Left kidney (tissue), 2 donors: ENCODE data around the gene CEP290. TPM values are rescaled to one million over a fixed set of nuclear protein-coding genes. Genes with fewer than 3 reads are reported as not detected.
"Not testable (repeated sequence)": the region's sequence is repeated elsewhere in the genome, so short reads cannot be mapped to it uniquely, and the experiment has no call there.

Experiments used
- DNase-seq: peaks from one replicate; pipeline ENCODE4 v3.0.0-alpha.2; 2013
- polyA plus RNA-seq: library from polyadenylated mRNA; unstranded; fragments of 120-200 nt; gene quantifications from one replicate; pipeline ENCODE4 v1.2.1, GENCODE V29; 2013; ENCODE audit not compliant: insufficient read length

Gene CEP290
- polyA plus RNA-seq, 1 donor = 33.7 TPM

DNA sequence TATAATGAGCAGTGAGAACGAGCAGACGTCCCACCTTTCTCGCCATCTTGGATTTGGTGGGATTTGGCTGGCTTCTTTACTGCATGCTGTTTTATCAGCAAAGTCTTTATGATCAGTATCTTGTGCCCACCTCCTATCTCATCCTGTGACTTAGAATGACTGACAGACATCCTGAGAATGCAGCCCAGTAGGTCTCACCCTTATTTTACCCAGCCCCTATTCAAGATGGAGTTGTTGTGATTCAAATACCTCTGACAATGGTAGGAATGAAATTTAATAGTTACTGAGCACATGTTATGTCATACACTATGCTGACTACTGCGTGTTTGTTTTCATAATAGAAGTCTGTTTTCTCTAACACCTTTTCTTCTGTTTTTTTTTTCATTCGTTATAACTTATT is 2.1 kb upstream of the CEP290 start:
- DNase-seq = no peak

GRCh38 chr12:88142610-88142991 is 713 bp upstream of the CEP290 start:
- peak; percentile 29 for DNase-seq

GRCh38 chr12:88141425-88141773 is 489 bp downstream of the CEP290 start:
- no peak for DNase-seq

DNA sequence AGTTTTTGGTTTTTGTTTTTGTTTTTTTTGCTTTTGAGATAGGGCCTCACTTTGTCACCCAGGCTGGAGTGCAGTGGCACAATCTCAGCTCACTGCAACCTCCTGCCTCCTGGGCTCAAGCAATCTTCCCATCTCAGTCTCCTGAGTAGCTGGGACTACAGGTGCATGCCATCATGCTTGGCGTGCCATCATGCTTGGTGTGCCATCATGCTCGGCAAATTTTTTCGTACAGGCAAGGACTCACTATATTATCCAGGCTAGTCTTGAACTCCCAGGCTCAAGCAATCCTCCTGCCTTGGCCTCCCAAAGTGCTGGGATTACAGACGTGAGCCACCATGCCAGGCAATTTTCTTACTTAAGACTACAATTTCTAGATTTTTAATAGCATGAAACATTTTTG is 2.2 kb downstream of the CEP290 start:
- DNase-seq = not testable (repeated sequence)

DNA sequence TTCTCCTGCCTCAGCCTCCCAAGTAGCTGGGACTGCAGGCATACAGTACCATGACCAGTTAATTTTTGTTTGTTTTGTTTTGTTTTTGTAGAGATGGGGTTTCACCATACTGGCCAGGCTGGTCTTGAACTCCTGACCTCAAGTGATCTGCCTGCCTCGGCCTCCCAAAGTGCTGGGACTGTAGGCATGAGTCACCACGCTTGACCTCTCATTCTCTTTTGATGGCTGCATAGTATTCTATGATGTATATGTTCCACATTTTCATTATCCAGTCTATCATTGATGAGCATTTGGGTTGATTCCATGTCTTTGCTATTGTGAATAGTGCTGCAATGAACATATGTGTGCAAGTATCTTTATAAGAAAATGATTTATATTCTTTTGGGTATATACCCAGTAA is 8.7 kb downstream of the CEP290 start:
- DNase-seq = not testable (repeated sequence)

- no peak for DNase-seq
Observed at GRCh38 chr12:88132392-88132791, 9.5 kb downstream of the CEP290 start.

- no peak for DNase-seq
Observed at GRCh38 chr12:88127855-88128254, 14.0 kb downstream of the CEP290 start.

DNA sequence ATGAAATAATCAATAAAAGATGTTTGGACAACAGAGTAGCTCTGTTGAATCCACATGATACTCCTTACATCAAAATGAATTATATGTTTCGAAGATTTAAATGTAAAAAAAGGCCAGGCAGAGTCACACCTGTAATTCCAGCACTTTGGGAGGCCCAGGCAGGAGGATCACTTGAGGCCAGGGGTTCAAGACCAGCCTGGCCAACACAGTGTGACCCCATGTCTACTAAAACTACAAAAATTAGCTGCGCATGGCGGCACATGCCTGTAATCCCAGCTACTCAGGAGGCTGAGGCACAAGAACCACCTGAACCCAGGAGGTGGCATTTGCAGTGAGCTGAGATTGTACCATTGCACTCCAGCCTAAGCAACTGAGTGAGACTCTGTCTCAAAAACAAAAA is 14.8 kb downstream of the CEP290 start:
- no peak for DNase-seq

GRCh38 chr12:88122666-88123065 is 19.2 kb downstream of the CEP290 start:
- no peak for DNase-seq

GRCh38 chr12:88113871-88114270 is 28.0 kb downstream of the CEP290 start:
- DNase-seq = no peak

DNA sequence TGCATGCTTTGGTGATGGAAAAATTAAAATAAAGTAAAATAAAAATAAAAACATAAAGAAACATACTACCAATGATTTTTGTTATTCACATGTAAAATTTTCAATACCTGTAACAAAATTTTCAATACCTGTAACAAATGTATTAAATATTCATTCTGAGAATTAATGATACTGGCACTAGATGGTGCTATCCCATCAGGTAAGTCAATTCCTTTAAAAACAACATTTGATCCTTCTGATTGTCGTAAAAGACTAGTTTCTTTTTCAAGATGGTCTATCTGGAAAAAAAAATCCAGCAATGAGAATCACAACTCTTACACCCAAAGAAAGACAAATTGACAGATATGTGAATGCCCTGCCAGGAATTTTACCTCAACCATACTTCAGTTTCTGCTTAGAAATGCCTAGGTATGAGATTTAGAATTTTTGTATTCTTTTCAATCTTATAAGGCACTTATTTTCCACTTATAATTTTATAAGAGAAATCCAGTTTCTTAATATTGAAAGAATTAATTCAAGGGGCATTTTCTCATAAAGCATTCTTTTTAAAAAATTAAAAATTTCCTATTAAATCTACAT is 30.7 kb downstream of the CEP290 start:
- peak; percentile 21 for DNase-seq

DNA sequence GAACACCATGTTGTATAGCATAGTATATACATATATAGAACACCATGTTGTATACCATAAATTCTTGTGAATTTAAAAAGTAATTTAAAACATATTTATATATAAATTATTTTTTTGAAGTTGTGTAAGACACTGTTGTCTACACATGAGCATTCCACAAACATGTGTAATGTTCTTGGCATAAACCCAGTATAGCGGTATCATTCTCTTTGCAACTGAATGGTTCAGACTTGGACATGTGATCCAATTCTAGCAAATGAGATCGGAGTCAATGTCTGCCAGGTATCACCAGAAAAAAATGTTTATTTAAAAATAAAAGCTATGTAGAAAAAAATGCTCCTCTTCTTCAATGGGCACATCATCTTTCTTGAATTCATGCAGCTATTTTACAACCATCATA is 33.9 kb downstream of the CEP290 start:
- DNase-seq = no peak

GRCh38 chr12:88093573-88093972 is 48.3 kb downstream of the CEP290 start:
- no peak for DNase-seq

- DNase-seq = no peak
Observed at GRCh38 chr12:88092771-88093170, 49.1 kb downstream of the CEP290 start.

DNA sequence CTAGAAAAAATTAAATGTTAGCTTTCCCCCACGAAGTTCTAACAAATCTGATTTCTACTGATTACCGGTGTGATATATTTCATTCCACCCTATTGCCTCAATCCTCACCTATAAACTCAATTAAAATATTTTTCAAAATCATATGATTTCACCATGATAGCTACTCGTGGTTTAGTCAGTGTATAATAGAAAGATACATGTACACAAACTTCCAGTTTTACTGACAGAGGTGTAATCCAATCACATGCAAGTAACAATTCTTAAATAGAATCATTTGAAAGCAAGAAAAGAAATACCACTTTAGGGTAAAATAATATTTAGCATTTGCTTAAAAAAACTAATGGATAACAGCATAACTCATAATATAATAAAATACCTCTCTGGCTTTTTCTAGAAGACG is 57.7 kb downstream of the CEP290 start:
- DNase-seq = no peak

DNA sequence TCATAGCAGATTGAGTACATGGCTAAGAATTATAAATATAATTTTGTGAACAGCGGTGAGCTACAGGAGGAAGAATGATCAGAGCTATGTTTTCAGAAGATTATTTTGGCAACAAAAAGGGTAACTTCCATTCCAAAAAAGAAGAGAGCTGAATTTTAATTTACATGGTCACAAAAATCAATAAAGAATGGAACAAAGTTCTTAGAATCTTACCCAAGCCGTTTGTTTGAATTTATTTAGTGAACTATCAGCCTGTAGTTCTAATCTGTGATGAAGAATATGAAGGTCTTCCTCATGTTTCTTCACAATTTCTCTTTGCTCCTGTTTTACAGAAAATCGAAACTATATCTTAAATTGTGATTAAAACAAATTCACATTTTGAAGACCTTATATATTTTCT is 58.3 kb downstream of the CEP290 start:
- DNase-seq = no peak

- DNase-seq = no peak
Observed at GRCh38 chr12:88081247-88081646, 60.6 kb downstream of the CEP290 start.

DNA sequence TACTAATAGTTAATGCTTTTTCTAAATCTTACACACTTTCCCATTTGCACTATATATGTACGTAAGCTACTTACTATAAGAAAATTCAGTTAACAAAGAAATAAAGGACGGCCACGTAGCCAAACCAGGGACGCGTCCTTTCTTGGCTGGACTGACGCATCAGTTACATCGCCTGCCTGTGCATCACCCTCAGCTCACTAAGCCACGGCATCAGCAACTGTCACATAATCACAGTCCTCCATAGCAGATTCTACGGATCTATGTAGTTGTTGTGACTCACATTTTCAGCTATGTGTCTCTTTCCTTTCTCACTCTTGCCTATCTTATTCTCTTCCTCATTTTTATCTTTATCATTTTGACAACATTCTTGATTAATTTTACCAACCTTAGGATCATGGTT is 74.6 kb downstream of the CEP290 start:
- DNase-seq = no peak

- DNase-seq = no peak
Observed at GRCh38 chr12:88063375-88063774, 78.5 kb downstream of the CEP290 start.

DNA sequence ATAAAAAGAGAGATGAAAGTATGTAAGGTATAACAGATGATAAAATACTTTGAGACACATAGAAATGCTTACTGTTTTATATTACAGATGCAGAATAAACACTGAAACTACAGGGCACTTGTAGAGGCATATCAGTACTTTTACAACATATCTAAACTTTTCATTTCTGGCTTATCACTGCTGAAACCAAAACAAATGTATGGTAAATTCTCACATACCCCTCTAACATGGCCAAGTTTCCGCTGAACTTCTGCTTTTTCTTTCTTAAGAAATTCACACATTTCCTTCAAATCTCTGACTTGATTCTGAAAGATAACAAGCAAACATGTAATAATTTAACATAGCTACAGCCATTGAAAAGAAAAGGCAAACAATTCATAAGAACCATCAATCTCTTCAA is 79.4 kb downstream of the CEP290 start:
- DNase-seq = no peak

GRCh38 chr12:88058719-88059077 is 83.2 kb downstream of the CEP290 start:
- no peak for DNase-seq

- DNase-seq = no peak
Observed at GRCh38 chr12:88057994-88058718, 83.7 kb downstream of the CEP290 start.

DNA sequence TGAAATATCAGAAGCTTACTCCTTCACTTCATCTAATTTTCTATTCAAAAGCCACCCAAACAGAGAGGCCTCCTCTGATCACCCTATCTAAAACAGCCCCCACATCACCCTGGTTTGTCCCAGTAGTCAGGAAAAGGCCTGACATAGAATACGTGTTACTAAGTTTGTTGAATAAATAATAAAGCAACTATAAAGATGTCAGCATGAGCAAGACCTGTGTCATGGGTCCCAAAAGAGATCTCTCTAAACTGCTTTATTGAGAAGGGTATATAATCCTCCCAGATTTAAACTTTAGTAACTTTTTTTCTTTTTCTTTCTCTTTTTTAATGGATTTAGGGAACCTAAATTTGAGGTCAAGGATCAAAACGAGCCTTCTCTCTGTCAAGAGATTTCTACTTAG is 85.3 kb downstream of the CEP290 start:
- DNase-seq = no peak

DNA sequence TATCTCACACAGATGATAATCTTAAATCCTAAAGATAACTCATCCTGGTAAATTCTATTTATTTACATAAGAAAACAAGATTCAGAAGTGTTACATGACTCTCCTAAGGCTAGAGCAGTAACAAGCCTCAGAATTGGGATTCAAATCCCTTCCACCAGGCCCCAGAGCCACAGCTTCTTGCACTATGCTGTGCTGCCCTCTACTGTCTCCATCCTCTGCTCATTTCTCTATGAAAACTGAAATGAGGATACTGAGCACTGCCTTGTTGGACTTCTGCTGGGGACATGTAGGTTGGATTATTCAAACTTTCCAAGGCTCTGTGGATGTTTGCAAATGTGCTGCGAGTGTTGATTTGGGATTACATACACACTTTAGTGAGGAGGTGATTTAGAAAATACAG is 89.2 kb downstream of the CEP290 start:
- DNase-seq = no peak

- DNase-seq = no peak
Observed at GRCh38 chr12:88044035-88044434, 97.9 kb downstream of the CEP290 start.
